ENCODE measurements around the gene GMCL2. TPM values are rescaled to one million over a fixed set of nuclear protein-coding genes. Genes with fewer than 3 reads are reported as not detected.

GMCL2 gene
- total RNA-seq, 4 donors from 2014 or later, result not detected

DNA sequence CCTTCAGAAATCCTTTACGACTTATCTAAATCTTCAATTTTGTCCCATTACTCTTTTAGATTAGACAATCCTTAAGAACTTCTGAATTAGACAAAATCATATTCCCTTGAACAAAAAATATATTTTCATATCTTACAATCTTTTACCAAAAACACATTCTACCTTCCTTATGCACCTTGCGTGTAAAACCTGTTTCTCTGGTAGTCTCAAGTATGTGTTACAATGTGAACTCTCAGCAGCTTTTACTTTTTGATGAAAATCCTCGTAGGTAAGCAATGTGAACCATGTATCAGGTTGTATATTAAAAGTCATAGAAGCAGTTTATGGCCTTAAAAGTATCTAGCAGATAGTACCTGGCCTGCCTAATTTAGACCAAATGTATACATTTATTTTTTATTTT is 12.7 kb downstream of the GMCL2 start:
- 81 to 93% methylated on average over 3 of the region's 3 CpGs for WGBS, 2 donors (ENCODE audit: low coverage in 1 of 2)
- Histone ChIP-seq H3K4me3 (no peak overlapping the region), H3K4me1 (no peaks in the 10 kb centered on the region), H3K36me3 (no peaks in the 10 kb centered on the region), H3K27ac (no peak overlapping the region), H3K9me3 (no peaks in the 10 kb centered on the region), H3K27me3 (no peaks in the 10 kb centered on the region)
- intact Hi-C loops (cut with DNase I; ENCODE audit: low total_unique reads) (no loop called here), in situ Hi-C loops (cut with MboI; ENCODE audit: low pct_ligation_motif_present in 1 of 4, low pct_unique_long_range_greater_than_20kb in 1 of 4, low sequenced_read_pairs in 3 of 4) (no loop called here)
- no peak for DNase-seq
- TF ChIP-seq POLR2A (IDR thresholded peaks at IDR 0.05) (no peak), EP300 (IDR thresholded peaks at IDR 0.05; ENCODE audit: low read depth) (no peak), POLR2AphosphoS5 (IDR thresholded peaks at IDR 0.05) (no peak)
- TF ChIP-seq, protein P1, sequence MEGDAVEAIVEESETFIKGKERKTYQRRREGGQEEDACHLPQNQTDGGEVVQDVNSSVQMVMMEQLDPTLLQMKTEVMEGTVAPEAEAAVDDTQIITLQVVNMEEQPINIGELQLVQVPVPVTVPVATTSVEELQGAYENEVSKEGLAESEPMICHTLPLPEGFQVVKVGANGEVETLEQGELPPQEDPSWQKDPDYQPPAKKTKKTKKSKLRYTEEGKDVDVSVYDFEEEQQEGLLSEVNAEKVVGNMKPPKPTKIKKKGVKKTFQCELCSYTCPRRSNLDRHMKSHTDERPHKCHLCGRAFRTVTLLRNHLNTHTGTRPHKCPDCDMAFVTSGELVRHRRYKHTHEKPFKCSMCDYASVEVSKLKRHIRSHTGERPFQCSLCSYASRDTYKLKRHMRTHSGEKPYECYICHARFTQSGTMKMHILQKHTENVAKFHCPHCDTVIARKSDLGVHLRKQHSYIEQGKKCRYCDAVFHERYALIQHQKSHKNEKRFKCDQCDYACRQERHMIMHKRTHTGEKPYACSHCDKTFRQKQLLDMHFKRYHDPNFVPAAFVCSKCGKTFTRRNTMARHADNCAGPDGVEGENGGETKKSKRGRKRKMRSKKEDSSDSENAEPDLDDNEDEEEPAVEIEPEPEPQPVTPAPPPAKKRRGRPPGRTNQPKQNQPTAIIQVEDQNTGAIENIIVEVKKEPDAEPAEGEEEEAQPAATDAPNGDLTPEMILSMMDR (IDR thresholded peaks at IDR 0.05), result no peak

DNA sequence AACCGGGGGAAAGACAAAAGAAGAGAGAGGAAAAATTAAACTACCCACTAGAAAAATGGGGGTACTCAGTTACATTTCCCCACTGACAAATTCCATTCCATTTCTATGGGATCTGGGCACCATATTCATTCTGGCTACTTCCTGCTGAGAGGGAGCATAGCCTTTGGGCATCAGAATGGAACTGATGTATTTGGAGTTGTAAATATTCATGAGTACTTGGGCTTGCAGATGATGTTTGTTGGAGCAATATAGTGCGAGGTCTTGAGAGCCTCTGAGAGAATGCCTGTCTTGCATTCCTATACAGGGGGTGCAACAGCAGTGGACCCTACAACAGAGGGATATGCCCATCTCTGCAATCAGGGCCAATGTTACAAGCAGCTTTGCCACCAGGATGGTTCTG is 16.7 kb downstream of the GMCL2 start:
- no peaks in the 10 kb centered on the region for H3K4me1 ChIP-seq
- intact Hi-C loops (cut with DNase I; ENCODE audit: low total_unique reads), result no loop called here
- no peaks in the 10 kb centered on the region for H3K36me3 ChIP-seq
- 89 to 95% methylated on average over 2 of the region's 2 CpGs for WGBS, 2 donors (ENCODE audit: low coverage in 1 of 2)
- TF ChIP-seq POLR2AphosphoS5 (IDR thresholded peaks at IDR 0.05) (no peak), EP300 (IDR thresholded peaks at IDR 0.05; ENCODE audit: low read depth) (no peak), POLR2A (IDR thresholded peaks at IDR 0.05) (no peak)
- TF ChIP-seq, protein P1 (IDR thresholded peaks at IDR 0.05), result no peak
- no peak for DNase-seq
- no peaks in the 10 kb centered on the region for H3K9me3 ChIP-seq
- no peak overlapping the region for H3K27ac ChIP-seq
- in situ Hi-C loops (cut with MboI; ENCODE audit: low pct_ligation_motif_present in 1 of 4, low pct_unique_long_range_greater_than_20kb in 1 of 4, low sequenced_read_pairs in 3 of 4), result no loop called here
- H3K4me3 ChIP-seq, result no peak overlapping the region
- peaks cover 3% of the 10 kb centered on the region for H3K27me3 ChIP-seq

DNA sequence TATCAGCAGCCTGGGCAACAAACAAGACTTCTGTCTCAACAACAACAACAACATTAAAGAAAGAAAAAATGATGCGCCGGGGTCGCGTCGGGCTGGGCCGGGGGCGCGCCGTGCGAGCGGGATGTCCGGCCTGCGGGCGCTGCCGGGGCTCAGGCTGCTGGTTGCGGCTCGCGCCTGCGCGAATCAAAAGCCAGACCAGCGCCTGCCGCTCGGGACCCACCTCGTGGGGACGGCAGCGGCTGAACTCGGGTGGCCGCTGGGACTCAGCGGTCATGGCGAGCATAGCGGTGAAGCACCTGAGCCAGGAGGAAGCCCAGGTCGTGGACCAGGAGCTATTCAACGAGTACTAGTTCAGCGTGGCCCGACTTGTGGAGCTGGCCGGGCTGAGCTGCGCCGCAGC is 21.6 kb downstream of the GMCL2 start:
- Histone ChIP-seq H3K4me3 (no peak overlapping the region), H3K27ac (no peak overlapping the region)

DNA sequence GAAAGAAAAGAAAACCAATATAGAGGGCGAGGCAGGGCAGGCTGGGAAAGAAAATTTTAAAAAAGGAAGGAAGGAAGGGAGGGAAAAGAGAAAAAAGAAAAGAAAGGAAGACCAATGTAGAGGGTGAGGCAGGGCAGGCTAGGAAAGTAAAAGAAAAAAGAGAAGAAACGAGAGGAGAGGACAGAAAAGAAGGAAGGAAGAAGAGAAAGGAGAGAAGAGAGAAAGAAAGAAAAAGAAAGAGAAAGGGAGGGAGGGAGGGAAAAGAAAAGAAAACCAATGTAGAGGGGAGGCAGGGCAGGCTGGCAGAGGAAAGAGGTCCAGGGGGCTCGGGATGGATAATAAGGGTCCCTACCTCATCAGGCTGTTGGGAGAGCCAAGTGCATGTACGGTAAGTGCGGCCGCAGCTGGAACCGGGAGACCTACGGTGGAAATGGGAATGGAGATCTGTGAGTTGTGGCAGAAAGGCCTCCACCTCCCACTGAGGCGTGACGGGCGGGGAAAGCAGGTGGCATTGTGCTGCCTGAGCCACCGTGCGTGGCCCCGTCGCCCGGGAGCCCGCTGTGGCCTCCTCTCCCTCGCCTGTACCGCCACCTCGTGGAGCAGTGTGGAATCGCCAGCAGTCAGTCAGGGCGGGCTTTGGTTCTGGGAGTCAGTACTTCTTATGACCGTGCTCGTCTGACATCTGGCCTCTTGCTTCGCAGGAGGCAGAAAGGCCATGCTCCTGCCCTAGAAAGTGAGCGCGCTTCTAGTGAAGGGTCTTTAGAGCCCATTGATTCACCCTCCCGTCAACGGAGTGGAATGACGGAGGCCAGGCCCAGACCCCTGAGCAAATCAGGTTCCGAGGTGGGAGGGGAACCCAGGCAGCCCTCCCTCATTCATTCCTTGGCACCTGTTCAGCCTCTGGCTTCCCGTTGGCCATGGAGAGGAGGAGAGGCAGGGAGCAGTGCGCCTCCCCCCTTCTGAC is 23.1 kb downstream of the GMCL2 start:
- Histone ChIP-seq H3K4me1 (peaks cover 3 to 9% (median 5%) of the 10 kb centered on the region in 4 donors), H3K27me3 (peaks cover 29% of the 10 kb centered on the region), H3K36me3 (no peaks in the 10 kb centered on the region), H3K4me3 (no peak overlapping the region), H3K9me3 (no peaks in the 10 kb centered on the region), H3K27ac (no peak overlapping the region)
- TF ChIP-seq, protein P1 (IDR thresholded peaks at IDR 0.05), result peak; percentile 96 to 99 (median 99)
- TF ChIP-seq POLR2AphosphoS5 (IDR thresholded peaks at IDR 0.05), result no peak
- in situ Hi-C loops (cut with MboI; ENCODE audit: low pct_ligation_motif_present in 1 of 4, low pct_unique_long_range_greater_than_20kb in 1 of 4, low sequenced_read_pairs in 3 of 4), result loop anchor here (5.0 to 10.0 kb wide), 3 partner anchors 87 to 92 kb away; no protein-coding TSS in a partner anchor
- intact Hi-C loops (cut with DNase I; ENCODE audit: low total_unique reads), result loop anchor here (2.0 kb wide), 1 partner anchor 87 kb away; no protein-coding TSS in a partner anchor
- WGBS, 2 donors (ENCODE audit: low coverage in 1 of 2), result 11 to 27% methylated on average over 7 to 33 of the region's 33 CpGs
- peak; percentile 92 for DNase-seq

More for the DNA sequence above, 21.6 kb downstream of the GMCL2 start:
- in situ Hi-C loops (cut with MboI; ENCODE audit: low pct_ligation_motif_present in 1 of 4, low pct_unique_long_range_greater_than_20kb in 1 of 4, low sequenced_read_pairs in 3 of 4), result loop anchor here in 1 of 4 donors (10.0 kb wide), 1 partner anchor 91 kb away; no protein-coding TSS in a partner anchor
- TF ChIP-seq POLR2AphosphoS5 (IDR thresholded peaks at IDR 0.05), result no peak
- TF ChIP-seq EP300 (IDR thresholded peaks at IDR 0.05; ENCODE audit: low read depth), result no peak
- TF ChIP-seq POLR2A (IDR thresholded peaks at IDR 0.05), result no peak
- no peaks in the 10 kb centered on the region for H3K9me3 ChIP-seq
- WGBS, 2 donors (ENCODE audit: low coverage in 1 of 2), result 77% methylated on average over 38 of the region's 38 CpGs; no CpG with 5 or more reads in 1 of the 2 donors
- DNase-seq, result no peak
- intact Hi-C loops (cut with DNase I; ENCODE audit: low total_unique reads), result no loop called here
- peaks cover 29% of the 10 kb centered on the region for H3K27me3 ChIP-seq
- H3K4me1 ChIP-seq, result peaks cover 3 to 9% (median 5%) of the 10 kb centered on the region in 4 donors
- H3K36me3 ChIP-seq, result no peaks in the 10 kb centered on the region

All from transverse colon (tissue), 4 donors.